Gastroesophageal sphincter (tissue), 3 donors: Measurements from ENCODE around the gene ENPP3.

Experiments used
- CTCF ChIP-seq, 4 experiments: fragments of 200-600 bp in 2 of 4; fragments of 450-650 bp in 2 of 4; sonication (generic) in 1 of 4; IDR thresholded peaks; one replicate each; pipeline ENCODE4 v1.5.1; 2017 to 2019; ENCODE audit warnings: antibody characterized with exemption in 4 of 4, mild to moderate bottlenecking in 2 of 4, moderate library complexity in 2 of 4
- EP300 ChIP-seq: sonication (generic); formaldehyde crosslinking; IDR thresholded peaks from one replicate; pipeline ENCODE4 v1.6.1; 2017; ENCODE audit warnings: antibody characterized with exemption, mild to moderate bottlenecking
- POLR2A ChIP-seq, 2 donors: fragments of 450-650 bp; IDR thresholded peaks; one replicate each; pipeline ENCODE4 v1.6.1; 2017; ENCODE audit warnings: antibody characterized with exemption in 2 of 2, mild to moderate bottlenecking in 2 of 2, moderate library complexity in 1 of 2
- POLR2AphosphoS5 ChIP-seq: sonication (generic); formaldehyde crosslinking; IDR thresholded peaks from one replicate; pipeline ENCODE4 v1.6.1; 2017; ENCODE audit warnings: antibody characterized with exemption

- TF ChIP-seq POLR2AphosphoS5 (no peak), POLR2A (IDR thresholded peaks at IDR 0.05) (no peak), CTCF (IDR thresholded peaks at IDR 0.05) (no peak), EP300 (no peak)
These were observed 911 bp downstream of the ENPP3 start for GRCh38 chr6:131638013-131638412.
